ENCODE results near the gene MARCKSL1. TPM values are rescaled to one million over a fixed set of nuclear protein-coding genes. Genes with fewer than 3 reads are reported as not detected.
"Not testable (repeated sequence)": the region's sequence is repeated elsewhere in the genome, so short reads cannot be mapped to it uniquely, and the experiment has no call there.

The MARCKSL1 gene
- total RNA-seq, 1 donor from 2014 or later, result 28.5 TPM

DNA sequence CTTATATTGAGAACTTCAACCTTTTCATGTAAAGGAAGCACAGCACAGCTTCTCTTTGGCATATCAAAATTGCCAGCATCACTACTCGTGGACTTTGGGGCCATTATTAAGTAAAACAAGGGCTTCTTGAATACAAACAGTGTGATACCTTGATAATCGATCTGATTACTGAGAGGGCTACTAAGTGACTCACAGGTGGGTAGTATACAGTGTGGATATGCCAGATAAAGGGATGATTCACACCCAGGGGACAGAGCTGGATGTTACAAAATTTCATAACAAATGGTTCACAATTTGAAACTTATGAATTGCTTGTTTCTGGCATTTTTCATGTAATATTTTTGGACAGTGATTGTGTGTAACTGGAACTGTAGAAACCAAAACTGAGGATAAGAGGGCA, 28.7 kb downstream of the MARCKSL1 start:
- no peak for DNase-seq (ENCODE audit: missing footprints)
- intact Hi-C loops (cut with DNase I), result no loop called here
- no peak for ATAC-seq

DNA sequence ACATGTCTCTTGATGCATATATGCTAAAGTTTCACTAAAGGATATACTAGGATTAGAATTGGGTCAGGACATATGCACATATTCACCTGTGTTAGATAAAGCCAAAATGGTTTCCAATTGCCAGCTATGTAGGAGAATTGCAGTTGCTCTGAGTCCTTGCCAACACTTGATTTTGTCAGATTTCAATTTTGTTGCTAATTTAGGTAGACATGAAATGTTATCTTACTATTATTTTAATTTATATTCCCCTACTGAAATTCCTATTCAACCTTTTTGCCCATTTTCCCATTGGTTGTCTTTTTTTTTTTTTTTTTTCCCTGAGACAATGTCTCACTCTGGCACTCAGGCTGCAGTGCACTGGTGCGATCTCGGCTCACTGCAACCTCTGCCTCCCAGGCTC, 30.7 kb downstream of the MARCKSL1 start:
- intact Hi-C loops (cut with DNase I), result no loop called here
- ATAC-seq, result no peak

DNA sequence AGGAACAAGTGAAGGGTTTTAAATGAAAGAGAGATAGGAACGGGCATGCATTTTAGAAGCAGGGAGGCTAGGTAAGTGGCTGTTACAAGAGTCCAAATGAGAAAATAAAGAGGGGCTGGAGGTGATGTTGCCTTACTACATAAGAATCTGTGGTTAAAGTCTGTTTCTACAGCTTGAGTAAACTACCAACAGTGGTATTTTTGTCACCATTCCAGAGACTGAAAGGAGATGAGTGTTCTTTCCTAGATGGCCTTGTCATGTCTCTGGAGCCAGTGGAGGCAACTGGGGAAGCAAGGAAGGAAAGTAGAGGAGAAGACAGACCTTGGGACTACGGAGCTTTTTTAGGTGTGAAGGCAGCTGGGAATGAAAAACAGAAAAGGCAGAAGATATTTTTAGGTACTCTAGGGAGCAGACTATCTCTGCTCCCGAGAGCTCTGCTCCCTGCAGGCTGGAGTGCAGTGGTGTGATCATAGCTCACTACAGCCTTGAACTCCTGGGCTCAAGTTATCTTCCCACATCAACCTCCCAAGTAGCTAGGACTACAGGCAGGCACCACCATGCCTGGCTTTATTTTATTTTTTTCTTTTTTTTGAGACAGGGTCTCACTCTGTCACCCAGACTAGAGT, 31.9 kb downstream of the MARCKSL1 start:
- ATAC-seq (no peak), DNase-seq (ENCODE audit: missing footprints) (no peak)
- intact Hi-C loops (cut with DNase I), result no loop called here

More for the DNA sequence above, 30.7 kb downstream of the MARCKSL1 start:
- DNase-seq (ENCODE audit: missing footprints), result no peak

GRCh38 chr1:32303358-32303757, 32.7 kb downstream of the MARCKSL1 start:
- DNase-seq (ENCODE audit: missing footprints), result no peak
- intact Hi-C loops (cut with DNase I), result no loop called here
- no peak for ATAC-seq

DNA sequence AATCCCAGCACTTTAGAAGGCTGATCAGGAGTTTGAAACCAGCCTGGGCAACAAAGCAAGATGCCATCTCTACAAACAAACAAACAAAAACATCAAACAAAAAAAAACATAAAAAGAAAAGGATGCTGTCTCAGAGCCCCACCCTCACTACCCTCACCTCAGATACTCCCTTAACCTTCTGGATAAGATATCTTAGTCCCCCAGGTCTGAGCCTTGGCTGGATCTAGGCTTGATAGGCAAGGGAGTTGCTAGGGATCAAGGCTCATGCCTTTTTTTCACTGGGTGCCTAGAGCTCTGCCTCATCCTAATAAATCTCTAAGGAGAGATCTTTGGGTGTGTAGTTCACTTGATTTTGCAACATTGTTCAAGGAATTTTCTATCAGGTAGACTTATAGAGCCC, 36.7 kb downstream of the MARCKSL1 start:
- intact Hi-C loops (cut with DNase I), result no loop called here
- DNase-seq (ENCODE audit: missing footprints) (no peak), ATAC-seq (no peak)

DNA sequence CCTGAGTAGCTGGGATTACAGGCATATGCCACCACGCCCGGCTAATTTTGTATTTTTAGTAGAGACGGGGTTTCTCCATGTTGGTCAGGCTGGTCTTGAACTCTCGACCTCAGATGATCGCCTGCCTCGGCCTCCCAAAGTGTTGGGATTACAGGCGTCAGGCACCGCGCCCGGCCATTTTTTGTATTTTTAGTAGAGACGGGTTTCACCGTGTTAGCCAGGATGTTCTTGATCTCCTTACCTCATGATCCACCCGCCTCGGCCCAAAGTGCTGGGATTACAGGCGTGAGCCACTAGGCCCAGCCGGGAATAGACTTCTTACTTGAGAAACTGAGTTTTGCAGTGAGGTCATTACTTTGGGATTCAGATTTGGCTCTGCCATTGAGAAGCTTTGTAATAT, 37.8 kb downstream of the MARCKSL1 start:
- ATAC-seq; DNase-seq (ENCODE audit: missing footprints); intact Hi-C loops (cut with DNase I): not testable (repeated sequence)

DNA sequence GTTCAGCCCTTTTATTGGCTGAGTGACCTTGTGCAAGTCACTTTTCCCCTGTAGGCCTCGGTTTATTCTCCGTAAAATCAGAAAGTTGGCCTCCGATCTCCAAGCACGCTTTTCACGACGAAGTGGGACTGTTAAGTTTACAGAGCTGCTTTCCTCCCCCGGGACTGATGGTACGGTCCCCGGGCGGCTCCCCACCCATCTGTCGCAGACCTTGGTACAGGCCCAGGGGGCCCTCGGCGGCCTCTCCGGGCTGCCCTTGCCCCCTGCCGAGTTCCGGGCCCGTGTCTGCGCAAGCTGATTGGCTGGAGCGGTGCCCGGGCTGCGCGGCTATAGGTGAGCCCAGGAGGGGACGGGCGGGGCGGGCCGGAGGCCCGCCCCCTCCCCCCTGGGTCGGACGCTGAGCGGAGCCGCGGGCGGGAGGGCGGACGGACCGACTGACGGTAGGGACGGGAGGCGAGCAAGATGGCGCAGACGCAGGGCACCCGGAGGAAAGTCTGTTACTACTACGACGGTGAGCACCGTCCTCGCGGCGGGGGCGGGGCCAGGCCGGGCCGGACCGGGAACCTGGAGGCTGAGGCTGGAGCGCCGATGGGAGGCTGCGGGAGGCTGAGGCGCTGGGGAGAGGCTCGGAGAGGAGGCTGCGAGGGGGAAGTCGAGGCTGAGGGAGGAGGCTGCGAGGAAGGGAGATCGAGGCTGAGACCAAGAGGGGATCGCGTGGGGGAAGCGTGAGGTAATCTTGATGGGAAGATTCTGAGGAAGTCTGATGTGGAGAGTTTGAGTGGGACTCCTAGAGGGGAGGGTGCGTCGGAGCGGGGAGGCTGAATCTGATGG, 44.1 kb downstream of the MARCKSL1 start, which contains the start of gene HDAC1:
Gene HDAC1 (plus strand): TSS at position 376 of the 831 bp plus-strand sequence. CDS start 87 bp downstream, at position 463.
- DNase-seq (ENCODE audit: missing footprints), result peak; percentile 99
- ATAC-seq, result peak; percentile 99
- intact Hi-C loops (cut with DNase I), result loop anchor here (5.0 kb wide), 1 partner anchor 45 kb away; the partner anchor contains the start of gene FAM167B

DNA sequence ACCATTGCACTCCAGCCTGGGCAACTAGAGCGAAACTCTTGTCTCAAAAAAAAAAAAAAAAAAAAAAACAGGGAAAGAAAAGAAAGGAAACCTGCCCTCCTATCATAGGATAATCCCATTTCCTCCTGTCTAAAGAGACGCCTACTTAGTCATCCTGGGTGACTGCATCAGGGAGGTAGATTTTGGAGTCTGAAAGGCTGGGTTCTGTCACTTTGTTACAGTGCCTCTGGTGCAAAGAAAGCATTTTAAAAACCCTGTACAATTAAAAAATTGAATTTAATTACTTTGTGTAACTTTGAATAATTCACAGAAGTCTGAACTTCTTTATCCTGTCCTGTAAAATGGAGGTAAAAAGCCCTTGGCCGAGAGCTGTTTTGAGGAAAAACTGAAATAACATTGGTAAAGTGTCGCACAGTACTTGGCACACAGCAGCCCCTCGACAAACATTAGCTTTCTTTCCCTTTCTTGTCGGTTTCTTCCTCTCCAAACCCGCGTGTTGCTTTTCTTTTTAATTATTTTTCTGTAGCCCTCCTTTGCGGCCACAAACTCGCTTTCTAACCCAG, 44.8 kb downstream of the MARCKSL1 start:
- DNase-seq (ENCODE audit: missing footprints) (no peak), ATAC-seq (no peak)
- intact Hi-C loops (cut with DNase I), result loop anchor here (5.0 kb wide), 1 partner anchor 44 kb away; the partner anchor contains the start of gene FAM167B

DNA sequence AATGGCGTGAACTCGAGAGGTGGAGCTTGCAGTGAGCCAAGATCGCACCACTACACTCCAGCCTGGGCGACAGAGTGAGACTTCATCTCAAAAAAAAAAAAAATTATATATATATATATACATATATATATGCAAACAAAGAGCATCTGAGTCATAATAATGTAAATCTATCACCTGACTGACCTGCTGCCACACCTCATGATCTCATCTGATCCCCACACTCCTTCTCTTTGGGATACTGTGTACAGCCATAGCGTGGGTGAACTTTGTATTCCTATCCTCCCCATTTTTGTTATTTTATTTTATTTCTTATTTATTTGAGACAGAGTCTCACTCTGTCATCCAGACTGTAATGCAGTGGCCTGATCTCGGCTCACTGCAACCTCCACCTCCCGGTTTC, 46.8 kb downstream of the MARCKSL1 start:
- DNase-seq (ENCODE audit: missing footprints) (no peak), ATAC-seq (no peak)
- intact Hi-C loops (cut with DNase I), result no loop called here

DNA sequence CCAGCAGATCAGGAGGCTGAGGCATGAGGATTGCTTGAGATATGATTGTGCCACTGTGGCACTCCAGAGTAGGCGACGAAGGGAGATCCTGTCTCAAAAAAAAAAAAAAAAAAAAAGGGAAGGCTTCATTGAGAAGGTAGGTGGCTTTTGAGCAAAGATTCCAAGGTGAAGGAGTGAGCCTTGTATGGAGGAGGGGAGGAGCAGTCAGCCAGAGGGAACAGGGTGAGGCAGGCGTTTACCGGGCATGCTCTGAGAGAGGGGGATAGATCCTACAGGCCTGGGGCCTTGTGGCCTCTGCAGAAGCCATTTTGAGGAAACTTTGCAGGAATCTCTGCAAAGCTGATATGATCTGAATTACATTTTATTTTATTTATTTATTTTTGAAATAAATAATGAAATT, 49.3 kb downstream of the MARCKSL1 start:
- intact Hi-C loops (cut with DNase I), result no loop called here
- DNase-seq (ENCODE audit: missing footprints), result no peak
- no peak for ATAC-seq

DNA sequence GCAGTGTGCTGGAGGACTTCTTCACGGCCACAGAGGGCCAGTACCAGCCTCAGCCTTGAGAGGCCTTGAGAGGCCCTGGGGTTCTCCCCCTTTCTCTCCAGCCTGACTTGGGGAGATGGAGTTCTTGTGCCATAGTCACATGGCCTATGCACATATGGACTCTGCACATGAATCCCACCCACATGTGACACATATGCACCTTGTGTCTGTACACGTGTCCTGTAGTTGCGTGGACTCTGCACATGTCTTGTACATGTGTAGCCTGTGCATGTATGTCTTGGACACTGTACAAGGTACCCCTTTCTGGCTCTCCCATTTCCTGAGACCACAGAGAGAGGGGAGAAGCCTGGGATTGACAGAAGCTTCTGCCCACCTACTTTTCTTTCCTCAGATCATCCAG, 50.4 kb downstream of the MARCKSL1 start:
- no peak for ATAC-seq

GRCh38 chr1:32284777-32285176, 51.3 kb downstream of the MARCKSL1 start:
- intact Hi-C loops (cut with DNase I); DNase-seq (ENCODE audit: missing footprints); ATAC-seq: not testable (repeated sequence)

More for the DNA sequence above, 50.4 kb downstream of the MARCKSL1 start:
- intact Hi-C loops (cut with DNase I), result no loop called here
- DNase-seq (ENCODE audit: missing footprints), result no peak

Other genes with a start within 250 kb of the MARCKSL1 start
- gene KPNA6, start 228.2 kb downstream of the MARCKSL1 start, total RNA-seq, result 70.3 TPM
- 17.4 TPM for gene TXLNA, start 156.6 kb downstream of the MARCKSL1 start, total RNA-seq
- gene CCDC28B, start 135.6 kb downstream of the MARCKSL1 start, total RNA-seq, result 25.8 TPM
- gene IQCC, start 130.6 kb downstream of the MARCKSL1 start, total RNA-seq, result 0.81 TPM
- gene DCDC2B, start 127.1 kb downstream of the MARCKSL1 start, total RNA-seq, result not detected
- gene TMEM234, start 113.9 kb downstream of the MARCKSL1 start, total RNA-seq, result 8.8 TPM
- gene EIF3I, start 113.8 kb downstream of the MARCKSL1 start, total RNA-seq, result 108 TPM
- gene FAM167B, start 89.0 kb downstream of the MARCKSL1 start, total RNA-seq, result 10.5 TPM
- 0.57 TPM for gene LCK, start 85.0 kb downstream of the MARCKSL1 start, total RNA-seq
- gene HDAC1, start 44.1 kb downstream of the MARCKSL1 start, total RNA-seq, result 40.6 TPM
- 2.4 TPM for gene FAM229A, start 26.3 kb upstream of the MARCKSL1 start, total RNA-seq
- 1.2 TPM for gene TSSK3, start 26.3 kb upstream of the MARCKSL1 start, total RNA-seq
- 41.8 TPM for gene BSDC1, start 58.2 kb upstream of the MARCKSL1 start, total RNA-seq
- not detected for gene ZBTB8B, start 128.8 kb upstream of the MARCKSL1 start, total RNA-seq
- 2.8 TPM for gene ZBTB8A, start 203.2 kb upstream of the MARCKSL1 start, total RNA-seq

All from Right ventricle myocardium inferior (tissue), 1 donor.